NCI-H2107 (cell line): Measurements from ENCODE around the gene SNX24.
"Not testable (repeated sequence)": the region's sequence is repeated elsewhere in the genome, so short reads cannot be mapped to it uniquely, and the experiment has no call there.

Source experiments
- DNase-seq: peaks from one replicate; lab custom pipeline; 2025; lab: John Stamatoyannopoulos, UW

The SNX24 gene

GRCh38 chr5:122845229-122846050 is at the start of gene SNX24:
Gene SNX24, plus strand, starts transcription at chr5:122845613. Its CDS starts 21 bp downstream, at chr5:122845634.
- DNase-seq = peak; percentile 13

- no peak for DNase-seq
Measured at GRCh38 chr5:122805481-122805880, 39.9 kb upstream of the SNX24 start.

GRCh38 chr5:122810405-122810804 is 35.0 kb upstream of the SNX24 start:
- no peak for DNase-seq

GRCh38 chr5:122815218-122815767 is 30.1 kb upstream of the SNX24 start:
- DNase-seq = no peak

- DNase-seq = no peak
Measured at GRCh38 chr5:122816756-122817155, 28.7 kb upstream of the SNX24 start.

- no peak for DNase-seq
Measured at GRCh38 chr5:122831984-122832383, 13.4 kb upstream of the SNX24 start.

- DNase-seq = no peak
Measured at GRCh38 chr5:122835681-122836080, 9.7 kb upstream of the SNX24 start.

GRCh38 chr5:122836947-122837346 is 8.5 kb upstream of the SNX24 start:
- DNase-seq = no peak

- DNase-seq = no peak
Measured at GRCh38 chr5:122839731-122840130, 5.7 kb upstream of the SNX24 start.

- no peak for DNase-seq
Measured at GRCh38 chr5:122842016-122842580, 3.3 kb upstream of the SNX24 start.

GRCh38 chr5:122844136-122844909 is 1.1 kb upstream of the SNX24 start:
- DNase-seq = no peak

GRCh38 chr5:122844910-122845228 is 544 bp upstream of the SNX24 start:
- no peak for DNase-seq

- no peak for DNase-seq
Measured at GRCh38 chr5:122846051-122846550, 688 bp downstream of the SNX24 start.

- DNase-seq = no peak
Measured at GRCh38 chr5:122847687-122848081, 2.3 kb downstream of the SNX24 start.

GRCh38 chr5:122849771-122850170 is 4.4 kb downstream of the SNX24 start:
- DNase-seq = no peak

GRCh38 chr5:122857538-122857937 is 12.1 kb downstream of the SNX24 start:
- not testable (repeated sequence) for DNase-seq

- no peak for DNase-seq
Measured at GRCh38 chr5:122858451-122858850, 13.0 kb downstream of the SNX24 start.

- DNase-seq = no peak
Measured at GRCh38 chr5:122863240-122863639, 17.8 kb downstream of the SNX24 start.

GRCh38 chr5:122863721-122864120 is 18.3 kb downstream of the SNX24 start:
- no peak for DNase-seq

- DNase-seq = no peak
Measured at GRCh38 chr5:122864400-122864799, 19.0 kb downstream of the SNX24 start.

GRCh38 chr5:122864842-122865241 is 19.4 kb downstream of the SNX24 start:
- no peak for DNase-seq

GRCh38 chr5:122870219-122870856 is 24.9 kb downstream of the SNX24 start:
- DNase-seq = no peak
